ENCODE data around the gene ZBED1. TPM values are rescaled to one million over a fixed set of nuclear protein-coding genes. Genes with fewer than 3 reads are reported as not detected.
"Not testable (repeated sequence)": the region's sequence is repeated elsewhere in the genome, so short reads cannot be mapped to it uniquely, and the experiment has no call there.

ZBED1 gene
- total and polyA plus RNA-seq, 9 of the 15 experiments (the other 6 are each of a cell fraction or from before 2014, with no cell fraction given): 0.61 to 27.6 (median 13.9) TPM

GRCh38 chrX:2520539-2520938 lies 19.8 kb upstream of the ZBED1 start (continued):
- TF ChIP-seq EHMT2 (IDR thresholded peaks at IDR 0.05) (0 out of 2 replicates have a peak, but pooled peaks have one; percentile 45), ZNF232 (CRISPR knock-in tag; IDR thresholded peaks at IDR 0.05) (no peak), SETDB1 (IDR thresholded peaks at IDR 0.05; ENCODE audit: low read length) (no peak), POLR2AphosphoS5 (IDR thresholded peaks at IDR 0.05; ENCODE audit: control insufficient read depth, insufficient read depth, low read depth, low read length) (no peak), MTA1 (IDR thresholded peaks at IDR 0.05; ENCODE audit: borderline replicate concordance) (peak; percentile 67; the same call in 1 of the 2 replicates), ZNF696 (CRISPR knock-in tag; conservative IDR thresholded peaks at IDR 0.05) (no peak), BDP1 (IDR thresholded peaks at IDR 0.05; ENCODE audit: insufficient read depth, insufficient read length) (no peak), SPI1 (IDR thresholded peaks at IDR 0.05; ENCODE audit: borderline replicate concordance, low read depth, low read length) (no peak), USF2 (CRISPR knock-in tag; IDR thresholded peaks at IDR 0.05) (no peak)

- H4K20me1 ChIP-seq (replicated peaks; ENCODE audit: control insufficient read depth, insufficient read depth, low read length); H3K4me3 ChIP-seq; H3K79me2 ChIP-seq (ENCODE audit: control insufficient read depth, insufficient read depth, low read length); FAIRE-seq; H3K4me2 ChIP-seq (ENCODE audit: insufficient read depth, low read length); H3K9me3 ChIP-seq (replicated peaks; ENCODE audit: control insufficient read depth, insufficient read depth, low read depth, low read length); H2AFZ ChIP-seq (ENCODE audit: low read depth, low read length); H3K27ac ChIP-seq (ENCODE audit: extremely low read depth, low read depth, low read length); POLR2A ChIA-PET; H3K36me3 ChIP-seq (ENCODE audit: control insufficient read depth, insufficient read depth, low read length); H3K9me1 ChIP-seq (ENCODE audit: control insufficient read depth, insufficient read depth, low read length); in situ Hi-C loops (cut with MboI); ATAC-seq; CTCF ChIA-PET (ENCODE audit: low intra/inter-chr PET ratio); BruUV-seq (replicated peaks); intact Hi-C loops (cut with micrococcal nuclease); H3K9ac ChIP-seq (ENCODE audit: insufficient read depth in 1 of 2, low read depth in 2 of 2, low read length in 2 of 2); H3K27me3 ChIP-seq (ENCODE audit: control insufficient read depth in 2 of 2, insufficient read depth in 2 of 2, low read length in 2 of 2); DNase-seq (ENCODE audit: extremely low read depth in 1 of 4, low spot score in 3 of 4); H3K4me1 ChIP-seq (replicated peaks in 1 of 2; ENCODE audit: control insufficient read depth in 2 of 2, insufficient read depth in 2 of 2, low read length in 2 of 2); TF ChIP-seq ATF1 (CRISPR knock-in tag; IDR thresholded peaks at IDR 0.05): not testable (repeated sequence)
- TF ChIP-seq ATF1 (tag; IDR thresholded peaks at IDR 0.05): peak; percentile 30; the same call in 1 of the 2 replicates
- peak in 1 of 2 experiments; percentile 81; a peak in 2 of 4 replicates for TF ChIP-seq HDAC1 (IDR thresholded peaks at IDR 0.05)
- peak; percentile 71 for TF ChIP-seq EHMT2 (IDR thresholded peaks at IDR 0.05)
- TF ChIP-seq ZBTB2 (IDR thresholded peaks at IDR 0.05): 0 out of 2 replicates have a peak, but pooled peaks have one; percentile 29
- peak; percentile 70 for TF ChIP-seq CTBP1 (IDR thresholded peaks at IDR 0.05; ENCODE audit: borderline replicate concordance)
- TF ChIP-seq KDM1A (IDR thresholded peaks at IDR 0.05): peak; percentile 49 to 61; a peak in 3 of 4 replicates
- TF ChIP-seq MTA1 (IDR thresholded peaks at IDR 0.05; ENCODE audit: borderline replicate concordance): peak; percentile 74
- WGBS (ENCODE audit: insufficient coverage, low coverage, missing lambda C conversion rate): 10% methylated on average over 2 of the region's 3 CpGs
Measured at GRCh38 chrX:2519638-2520037, 18.9 kb upstream of the ZBED1 start.
